HepG2 (cell line): ENCODE results near the gene ALDH3B1. TPM values are rescaled to one million over a fixed set of nuclear protein-coding genes. Genes with fewer than 3 reads are reported as not detected.

Source experiments
- CHD4 ChIP-seq: fragments of 200-600 bp; sonication (generic); IDR thresholded peaks from 2 replicates; pipeline ENCODE4 v1.7.0; 2017; ENCODE audit warnings: mild to moderate bottlenecking, low read length, borderline replicate concordance
- CREBL2 ChIP-seq: sonication (generic); formaldehyde crosslinking; IDR thresholded peaks from 2 replicates; pipeline ENCODE4 v1.8.1; 2023; ENCODE audit warnings: missing genetic modification reagents, mild to moderate bottlenecking, borderline replicate concordance
- ELF3 ChIP-seq: IDR thresholded peaks from 2 replicates; pipeline ENCODE4 v1.6.1; 2016; ENCODE audit warnings: missing genetic modification reagents, missing compliant biosample characterization
- GATA4 ChIP-seq: sonication (generic); IDR thresholded peaks from 2 replicates; pipeline ENCODE4 v1.6.1; 2016; ENCODE audit warnings: antibody characterized with exemption, low read depth, borderline replicate concordance
- HDAC2 ChIP-seq: sonication (generic); formaldehyde crosslinking; IDR thresholded peaks from 2 replicates; pipeline ENCODE4 v1.4.0; 2020; ENCODE audit warnings: missing genetic modification reagents
- HNRNPK ChIP-seq: fragments of 200-400 bp; formaldehyde crosslinking; IDR thresholded peaks from 2 replicates; pipeline ENCODE4 v1.6.1; 2018; ENCODE audit warnings: low read length, low read depth, moderate library complexity, mild to moderate bottlenecking; ENCODE audit not compliant: poor library complexity, severe bottlenecking
- MAFF ChIP-seq: IDR thresholded peaks from 2 replicates; pipeline ENCODE4 v1.6.1; 2011; ENCODE audit warnings: low read depth, low read length, improper control_type of control experiment
- MATR3 ChIP-seq: sonication (generic); formaldehyde crosslinking; IDR thresholded peaks from 2 replicates; pipeline ENCODE4 v1.4.0; 2020; ENCODE audit warnings: missing genetic modification reagents
- MBNL3 ChIP-seq: fragments of 250-450 bp; sonication (Bioruptor Pico); conservative IDR thresholded peaks from 2 replicates; pipeline ENCODE4 v1.8.0; 2022; ENCODE audit warnings: mild to moderate bottlenecking, inconsistent platforms
- NFE2L2 ChIP-seq: fragments of 150-350 bp; IDR thresholded peaks from 2 replicates; pipeline ENCODE4 v1.6.1; 2014; ENCODE audit warnings: low read length
- POLR2A ChIP-seq, 2 experiments: IDR thresholded peaks; 2 replicates each; pipeline ENCODE4 v1.6.1; 2011; ENCODE audit warnings: low read depth in 2 of 2, low read length in 2 of 2, mild to moderate bottlenecking in 1 of 2, moderate library complexity in 1 of 2; ENCODE audit not compliant: insufficient read depth in 1 of 2
- POLR2AphosphoS2 ChIP-seq: IDR thresholded peaks from 2 replicates; pipeline ENCODE4 v1.6.1; 2011; ENCODE audit warnings: low read depth, low read length, improper control_type of control experiment
- RFXAP ChIP-seq: sonication (generic); formaldehyde crosslinking; IDR thresholded peaks from 2 replicates; pipeline ENCODE4 v1.4.0; 2020; ENCODE audit warnings: missing genetic modification reagents, borderline replicate concordance
- SKI ChIP-seq: fragments of 450-650 bp; IDR thresholded peaks from one replicate; pipeline ENCODE4 v1.6.1; 2018; ENCODE audit warnings: mild to moderate bottlenecking; ENCODE audit not compliant: partially characterized antibody
- SOX13 ChIP-seq, 3 experiments: fragments of 450-650 bp in 1 of 3; sonication (generic) in 1 of 3; formaldehyde crosslinking in 1 of 3; IDR thresholded peaks in 2 of 3; conservative IDR thresholded peaks in 1 of 3; 2 replicates each; pipeline versions ENCODE4 v1.5.0 to v1.6.1; 2016 to 2020; ENCODE audit warnings: antibody characterized with exemption in 1 of 3, mild to moderate bottlenecking in 1 of 3, missing compliant biosample characterization in 1 of 3, missing genetic modification reagents in 1 of 3, moderate library complexity in 1 of 3
- TBX3 ChIP-seq: fragments of 450-650 bp; IDR thresholded peaks from 2 replicates; pipeline ENCODE4 v1.6.1; 2017; ENCODE audit warnings: antibody characterized with exemption, mild to moderate bottlenecking, inconsistent platforms, borderline replicate concordance
- TFDP1 ChIP-seq: IDR thresholded peaks from 2 replicates; pipeline ENCODE4 v1.6.1; 2016; ENCODE audit warnings: missing compliant biosample characterization, missing genetic modification reagents, borderline replicate concordance
- TGIF2 ChIP-seq: IDR thresholded peaks from 2 replicates; pipeline ENCODE4 v1.6.1; 2016; ENCODE audit warnings: control low read depth, missing compliant biosample characterization
- ZNF331 ChIP-seq: sonication (generic); formaldehyde crosslinking; IDR thresholded peaks from 2 replicates; pipeline ENCODE4 v1.4.0; 2020; ENCODE audit warnings: missing genetic modification reagents
- polyA plus RNA-seq, 8 experiments: library from polyadenylated mRNA; depleted of rRNA in 3 of 8; stranded (reverse) in 7 of 8; unstranded in 1 of 8; fragments of >200 nt; fragmentation: Illumina TruSeq in 4 of 8; extraction: Trizol in 4 of 8; gene quantifications; 2 replicates each; pipeline versions ENCODE4 v1.2.1 to v1.2.3, GENCODE V29; 2011 to 2016; ENCODE audit warnings: low read depth in 4 of 8, missing spikeins in 1 of 8, mixed read lengths in 1 of 8; ENCODE audit not compliant: insufficient read depth in 1 of 8
- total RNA-seq, 5 experiments: library from RNA; depleted of rRNA; stranded (reverse); fragments of >200 nt; fragmentation: Illumina TruSeq; extraction: Trizol; gene quantifications; 2 replicates each; pipeline ENCODE4 v1.2.3, GENCODE V29; 2016; ENCODE audit warnings: low read depth in 1 of 5
- TF ChIP-seq, protein P1 (sequence below): sonication (generic); formaldehyde crosslinking; IDR thresholded peaks from 2 replicates; pipeline ENCODE4 v1.5.1; 2020; ENCODE audit warnings: missing genetic modification reagents, mild to moderate bottlenecking, borderline replicate concordance
- TF ChIP-seq, protein P2 (sequence below): sonication (generic); formaldehyde crosslinking; IDR thresholded peaks from 2 replicates; pipeline ENCODE4 v1.4.0; 2020; ENCODE audit warnings: missing genetic modification reagents, mild to moderate bottlenecking, borderline replicate concordance
- TF ChIP-seq, protein P3 (sequence below): sonication (generic); formaldehyde crosslinking; IDR thresholded peaks from 2 replicates; pipeline ENCODE4 v1.4.0; 2020; ENCODE audit warnings: missing genetic modification reagents

The ALDH3B1 gene
- total and polyA plus RNA-seq, 2 of the 13 experiments (the other 11 are each of a cell fraction or from before 2014, with no cell fraction given) = 4.0 to 6.7 TPM

- TF ChIP-seq, protein P1, sequence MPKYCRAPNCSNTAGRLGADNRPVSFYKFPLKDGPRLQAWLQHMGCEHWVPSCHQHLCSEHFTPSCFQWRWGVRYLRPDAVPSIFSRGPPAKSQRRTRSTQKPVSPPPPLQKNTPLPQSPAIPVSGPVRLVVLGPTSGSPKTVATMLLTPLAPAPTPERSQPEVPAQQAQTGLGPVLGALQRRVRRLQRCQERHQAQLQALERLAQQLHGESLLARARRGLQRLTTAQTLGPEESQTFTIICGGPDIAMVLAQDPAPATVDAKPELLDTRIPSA = 0 out of 2 replicates have a peak, but pooled peaks have one; percentile 28
- TF ChIP-seq CHD4 (peak; percentile 83; the same call in 1 of the 2 replicates), TBX3 (no peak), MBNL3 (no peak), TGIF2 (CRISPR knock-in tag) (peak; percentile 38; the same call in 1 of the 2 replicates), SOX13 (IDR thresholded peaks at IDR 0.05) (no peak), SOX13 (CRISPR knock-in tag; conservative IDR thresholded peaks at IDR 0.05 in 1 of 2, IDR thresholded peaks at IDR 0.05 in 1 of 2) (0 out of 4 replicates have a peak, but pooled peaks of 1 of the 2 experiments have one; percentile 5), MAFF (no peak), TFDP1 (peak; percentile 68; the same call in 1 of the 2 replicates), ZNF331 (CRISPR knock-in tag) (peak; percentile 73; the same call in 1 of the 2 replicates), MATR3 (no peak), POLR2AphosphoS2 (no peak), GATA4 (peak; percentile 68; the same call in 1 of the 2 replicates), NFE2L2 (no peak), CREBL2 (CRISPR knock-in tag) (no peak), POLR2A (IDR thresholded peaks at IDR 0.05; ENCODE audit: insufficient read depth in 1 of 2, low read depth in 2 of 2, low read length in 2 of 2) (peak in 1 of 2 experiments; percentile 74; a peak in 2 of 4 replicates), RFXAP (0 out of 2 replicates have a peak, but pooled peaks have one; percentile 15), SKI (peak; percentile 68), ELF3 (CRISPR knock-in tag) (peak; percentile 68), HDAC2 (CRISPR knock-in tag) (peak; percentile 62), HNRNPK (peak; percentile 62)
- TF ChIP-seq, protein P2, sequence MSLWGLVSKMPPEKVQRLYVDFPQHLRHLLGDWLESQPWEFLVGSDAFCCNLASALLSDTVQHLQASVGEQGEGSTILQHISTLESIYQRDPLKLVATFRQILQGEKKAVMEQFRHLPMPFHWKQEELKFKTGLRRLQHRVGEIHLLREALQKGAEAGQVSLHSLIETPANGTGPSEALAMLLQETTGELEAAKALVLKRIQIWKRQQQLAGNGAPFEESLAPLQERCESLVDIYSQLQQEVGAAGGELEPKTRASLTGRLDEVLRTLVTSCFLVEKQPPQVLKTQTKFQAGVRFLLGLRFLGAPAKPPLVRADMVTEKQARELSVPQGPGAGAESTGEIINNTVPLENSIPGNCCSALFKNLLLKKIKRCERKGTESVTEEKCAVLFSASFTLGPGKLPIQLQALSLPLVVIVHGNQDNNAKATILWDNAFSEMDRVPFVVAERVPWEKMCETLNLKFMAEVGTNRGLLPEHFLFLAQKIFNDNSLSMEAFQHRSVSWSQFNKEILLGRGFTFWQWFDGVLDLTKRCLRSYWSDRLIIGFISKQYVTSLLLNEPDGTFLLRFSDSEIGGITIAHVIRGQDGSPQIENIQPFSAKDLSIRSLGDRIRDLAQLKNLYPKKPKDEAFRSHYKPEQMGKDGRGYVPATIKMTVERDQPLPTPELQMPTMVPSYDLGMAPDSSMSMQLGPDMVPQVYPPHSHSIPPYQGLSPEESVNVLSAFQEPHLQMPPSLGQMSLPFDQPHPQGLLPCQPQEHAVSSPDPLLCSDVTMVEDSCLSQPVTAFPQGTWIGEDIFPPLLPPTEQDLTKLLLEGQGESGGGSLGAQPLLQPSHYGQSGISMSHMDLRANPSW (CRISPR knock-in tag) = peak; percentile 82; the same call in 1 of the 2 replicates
- TF ChIP-seq, protein P3, sequence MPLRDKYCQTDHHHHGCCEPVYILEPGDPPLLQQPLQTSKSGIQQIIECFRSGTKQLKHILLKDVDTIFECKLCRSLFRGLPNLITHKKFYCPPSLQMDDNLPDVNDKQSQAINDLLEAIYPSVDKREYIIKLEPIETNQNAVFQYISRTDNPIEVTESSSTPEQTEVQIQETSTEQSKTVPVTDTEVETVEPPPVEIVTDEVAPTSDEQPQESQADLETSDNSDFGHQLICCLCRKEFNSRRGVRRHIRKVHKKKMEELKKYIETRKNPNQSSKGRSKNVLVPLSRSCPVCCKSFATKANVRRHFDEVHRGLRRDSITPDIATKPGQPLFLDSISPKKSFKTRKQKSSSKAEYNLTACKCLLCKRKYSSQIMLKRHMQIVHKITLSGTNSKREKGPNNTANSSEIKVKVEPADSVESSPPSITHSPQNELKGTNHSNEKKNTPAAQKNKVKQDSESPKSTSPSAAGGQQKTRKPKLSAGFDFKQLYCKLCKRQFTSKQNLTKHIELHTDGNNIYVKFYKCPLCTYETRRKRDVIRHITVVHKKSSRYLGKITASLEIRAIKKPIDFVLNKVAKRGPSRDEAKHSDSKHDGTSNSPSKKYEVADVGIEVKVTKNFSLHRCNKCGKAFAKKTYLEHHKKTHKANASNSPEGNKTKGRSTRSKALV (CRISPR knock-in tag) = 0 out of 2 replicates have a peak, but pooled peaks have one; percentile 32
These were observed 28.8 kb downstream of the ALDH3B1 start, which contains the start of gene TCIRG1 (continued) for GRCh38 chr11:68038718-68039525.
